ENCODE results near the gene ACAT1.
"Not testable (repeated sequence)": the region's sequence is repeated elsewhere in the genome, so short reads cannot be mapped to it uniquely, and the experiment has no call there.

The ACAT1 gene

DNA sequence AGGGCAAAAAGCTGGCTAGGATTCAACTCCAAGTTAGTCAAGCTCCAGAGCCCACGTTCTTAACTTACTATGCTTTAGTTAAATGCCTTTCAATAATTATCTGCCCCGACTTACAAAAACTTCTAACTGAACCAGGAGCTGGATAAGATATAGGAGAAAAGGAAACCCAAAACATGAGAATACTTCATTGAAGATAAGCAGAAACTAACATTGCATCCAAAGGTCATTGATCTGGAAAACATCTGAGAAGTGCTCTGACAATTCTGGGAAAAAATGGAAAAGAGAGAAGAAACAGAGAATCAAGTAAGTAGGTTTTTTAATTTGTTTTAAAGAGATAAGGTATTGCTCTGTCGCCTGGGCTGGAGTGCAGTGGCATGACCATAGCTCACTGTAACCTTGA, 27.2 kb downstream of the ACAT1 start:
- DNase-seq: no peak

DNA sequence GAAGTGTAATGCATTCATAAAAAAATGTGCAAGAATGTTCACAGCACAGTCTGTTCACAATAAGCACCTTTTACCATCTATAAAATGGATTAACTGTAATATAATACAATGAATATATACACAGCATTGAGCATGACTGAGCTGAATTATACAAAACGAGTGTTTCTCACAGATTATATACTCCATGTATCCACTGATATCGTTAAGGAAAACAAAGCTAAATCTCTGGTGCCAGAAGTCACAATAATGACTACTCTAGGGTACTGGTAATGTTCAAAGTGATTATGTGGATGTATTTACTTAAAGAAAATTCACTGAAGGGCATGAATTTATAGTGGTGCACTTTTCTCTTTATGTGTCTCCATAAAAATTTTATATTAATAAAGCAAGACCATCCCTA, 33.2 kb downstream of the ACAT1 start:
- no peak for DNase-seq

DNA sequence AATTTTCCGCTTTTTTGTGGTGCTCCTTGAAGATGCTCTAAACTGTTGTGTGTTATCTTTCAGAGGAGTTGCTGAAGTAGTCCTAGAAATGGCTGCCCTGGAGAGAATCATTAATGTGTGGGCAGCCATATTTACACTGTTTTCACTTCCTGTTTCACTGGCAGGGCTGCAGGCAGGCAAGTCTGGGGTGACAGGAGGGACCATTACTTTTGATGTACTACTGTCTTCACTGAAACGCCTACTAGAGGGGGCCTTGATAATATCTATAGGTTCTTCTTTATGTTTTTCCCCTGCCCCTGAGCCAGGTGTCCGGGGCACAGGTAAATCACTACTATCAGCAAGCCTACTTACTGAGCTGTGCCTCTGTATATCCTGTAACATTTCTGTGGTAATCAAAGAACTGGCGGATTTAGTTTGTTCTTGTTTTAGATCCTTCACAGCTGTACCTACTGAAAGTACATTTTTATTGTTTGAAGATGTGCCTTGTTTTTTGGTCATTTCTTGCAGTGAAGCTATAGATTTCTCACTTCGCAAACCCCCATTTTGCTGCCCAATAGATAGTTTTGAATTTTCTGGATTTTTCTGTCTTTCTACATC, 39.7 kb downstream of the ACAT1 start:
- no peak for DNase-seq

DNA sequence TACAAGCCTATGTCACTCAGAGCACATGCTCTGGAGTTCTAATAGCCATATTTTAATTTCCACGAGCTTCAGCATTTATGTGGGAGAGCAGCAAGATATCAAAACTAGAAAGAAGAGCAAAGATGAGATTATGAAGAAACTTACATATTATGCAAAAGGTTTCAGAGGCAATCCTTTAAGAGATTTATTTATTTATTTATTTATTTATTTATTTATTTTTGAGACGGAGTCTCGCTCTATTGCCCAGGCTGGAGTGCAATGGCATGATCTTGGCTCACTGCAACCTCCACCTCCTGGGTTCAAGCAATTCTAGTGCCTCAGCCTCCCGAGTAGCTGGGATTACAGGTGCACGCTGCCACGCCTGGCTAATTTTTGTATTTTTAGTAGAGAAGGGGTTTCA, 41.5 kb downstream of the ACAT1 start:
- DNase-seq: not testable (repeated sequence)

DNA sequence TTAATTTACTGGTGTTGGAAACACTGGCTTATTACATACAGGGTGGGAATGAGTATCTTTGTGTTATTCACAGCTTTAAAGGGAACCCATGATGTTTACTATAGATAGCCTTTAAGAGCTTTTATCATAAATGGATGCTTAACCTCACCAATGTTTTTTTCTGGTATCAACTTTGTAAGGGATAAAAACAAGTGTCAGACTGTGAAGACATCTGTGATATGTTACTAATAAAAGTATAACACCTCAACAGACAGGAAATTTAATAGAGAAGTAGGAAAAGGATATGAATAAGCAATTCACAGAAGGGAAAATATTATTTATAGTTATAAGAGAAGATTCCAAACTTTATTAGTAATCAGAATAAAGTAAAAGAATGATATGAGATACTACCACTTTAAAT, 46.3 kb downstream of the ACAT1 start:
- DNase-seq: no peak

DNA sequence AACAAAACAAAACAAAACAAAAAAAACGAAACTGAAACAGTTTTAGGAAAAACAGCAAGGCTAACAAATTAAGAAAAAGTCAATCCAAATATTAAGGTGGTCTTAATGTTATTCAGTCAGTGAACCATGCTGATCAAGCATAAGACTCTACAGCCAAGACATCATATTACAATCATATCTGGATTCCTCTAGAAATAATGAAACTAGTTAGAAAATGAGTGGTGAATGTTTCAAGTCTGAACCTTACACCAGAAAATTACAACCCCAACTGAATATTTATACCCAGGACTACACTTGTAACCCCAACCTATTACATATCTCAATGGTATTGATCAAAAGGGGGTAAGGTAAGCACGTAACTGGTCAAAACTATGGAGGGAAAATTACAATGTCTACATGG, 48.8 kb downstream of the ACAT1 start:
- DNase-seq: no peak

DNA sequence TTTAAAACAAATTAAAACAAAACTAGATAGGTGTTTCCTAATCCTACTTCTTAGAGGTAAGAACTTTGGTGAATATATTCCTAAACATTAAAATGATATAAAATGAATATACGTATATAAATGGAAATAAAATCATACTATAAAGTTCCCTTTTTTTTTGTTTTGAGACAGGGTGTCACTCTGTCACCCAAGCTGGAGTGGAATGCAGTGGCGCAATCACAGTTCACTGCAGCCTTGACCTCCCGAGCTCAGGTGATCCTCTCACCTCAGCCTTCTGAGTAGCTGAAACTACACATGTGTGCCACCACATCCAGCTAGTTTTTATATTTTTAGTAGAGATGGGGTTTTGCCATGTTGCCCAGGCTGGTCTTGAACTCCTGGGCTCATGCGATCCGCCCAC, 56.2 kb downstream of the ACAT1 start:
- DNase-seq: no peak

DNA sequence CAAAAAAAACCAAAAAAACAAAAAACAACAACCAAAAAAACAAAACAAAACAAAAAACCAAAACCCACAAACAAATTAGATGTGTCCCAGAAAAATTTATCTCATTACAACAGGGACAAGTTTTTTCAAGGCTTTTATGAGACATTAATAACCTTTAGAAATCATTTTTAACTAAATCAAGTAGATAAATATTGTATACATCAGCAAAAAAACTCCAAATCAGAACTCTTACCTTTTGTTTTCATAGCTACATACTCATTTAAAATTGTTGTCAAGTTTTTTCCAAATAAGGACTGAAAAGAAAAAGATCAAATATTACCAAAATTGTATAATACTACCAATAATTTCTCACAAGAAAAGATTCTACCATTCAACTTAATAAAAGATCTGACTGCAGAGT, 72.4 kb downstream of the ACAT1 start:
- DNase-seq: no peak

DNA sequence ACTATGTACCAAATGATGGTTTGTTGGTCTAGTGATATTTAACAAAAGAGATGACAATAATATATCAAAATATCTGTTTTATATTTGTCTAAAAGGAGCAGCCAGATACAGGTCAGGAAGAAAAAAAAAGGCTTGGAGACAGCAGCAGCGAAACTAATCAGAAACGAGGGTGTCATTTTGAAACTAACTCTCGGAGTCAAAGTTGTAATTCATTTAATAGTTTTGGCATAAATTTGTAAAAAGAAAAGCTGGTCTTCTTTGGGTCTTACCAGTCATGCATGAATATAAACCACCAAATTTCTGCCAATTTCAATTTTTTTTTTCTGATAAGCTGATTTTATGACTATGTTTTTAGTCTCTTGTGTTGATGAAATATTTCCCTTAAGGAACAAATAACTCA, 75.5 kb downstream of the ACAT1 start:
- DNase-seq: no peak
